HL-60 (cell line): ENCODE results near the gene WDFY4.

Source experiments
- DNase-seq, 2 experiments: peaks; one replicate each; pipeline ENCODE4 v3.0.0-alpha.2; 2010 to 2020; ENCODE audit warnings: low read depth in 1 of 2, low spot score in 1 of 2
- H3K27ac ChIP-seq: fragments of 250-450 bp; sonication (Bioruptor Pico); replicated peaks from 2 replicates; pipeline ENCODE4 v1.5.1; 2020; ENCODE audit warnings: mild to moderate bottlenecking, moderate library complexity
- H3K27me3 ChIP-seq: fragments of 250-450 bp; sonication (Bioruptor Pico); 2 replicates; pipeline ENCODE4 v1.5.1; 2021; ENCODE audit warnings: mild to moderate bottlenecking, moderate library complexity; ENCODE audit not compliant: insufficient read depth, poor library complexity, severe bottlenecking
- H3K4me3 ChIP-seq: replicated peaks from 2 replicates; pipeline ENCODE4 v1.5.1; 2011; ENCODE audit warnings: mild to moderate bottlenecking, control low read depth, low read length; ENCODE audit not compliant: insufficient read depth
- GABPA ChIP-seq: IDR thresholded peaks from 2 replicates; pipeline ENCODE4 v1.6.1; 2012; ENCODE audit warnings: low read depth
- POLR2AphosphoS5 ChIP-seq: IDR thresholded peaks from 2 replicates; pipeline ENCODE4 v1.6.1; 2012; ENCODE audit warnings: low read depth
- SPI1 ChIP-seq: IDR thresholded peaks from 2 replicates; pipeline ENCODE4 v1.6.1; 2012; ENCODE audit warnings: low read depth, mild to moderate bottlenecking, borderline replicate concordance
- TF ChIP-seq, protein P1 (sequence below): IDR thresholded peaks from one replicate; pipeline ENCODE4 v1.5.1; 2011; ENCODE audit warnings: low read length, control low read depth, inconsistent platforms; ENCODE audit not compliant: insufficient read depth
- TF ChIP-seq, protein P2 (sequence below): IDR thresholded peaks from 2 replicates; pipeline ENCODE4 v1.6.1; 2012; ENCODE audit warnings: low read depth; ENCODE audit not compliant: insufficient replicate concordance

Gene WDFY4

DNA sequence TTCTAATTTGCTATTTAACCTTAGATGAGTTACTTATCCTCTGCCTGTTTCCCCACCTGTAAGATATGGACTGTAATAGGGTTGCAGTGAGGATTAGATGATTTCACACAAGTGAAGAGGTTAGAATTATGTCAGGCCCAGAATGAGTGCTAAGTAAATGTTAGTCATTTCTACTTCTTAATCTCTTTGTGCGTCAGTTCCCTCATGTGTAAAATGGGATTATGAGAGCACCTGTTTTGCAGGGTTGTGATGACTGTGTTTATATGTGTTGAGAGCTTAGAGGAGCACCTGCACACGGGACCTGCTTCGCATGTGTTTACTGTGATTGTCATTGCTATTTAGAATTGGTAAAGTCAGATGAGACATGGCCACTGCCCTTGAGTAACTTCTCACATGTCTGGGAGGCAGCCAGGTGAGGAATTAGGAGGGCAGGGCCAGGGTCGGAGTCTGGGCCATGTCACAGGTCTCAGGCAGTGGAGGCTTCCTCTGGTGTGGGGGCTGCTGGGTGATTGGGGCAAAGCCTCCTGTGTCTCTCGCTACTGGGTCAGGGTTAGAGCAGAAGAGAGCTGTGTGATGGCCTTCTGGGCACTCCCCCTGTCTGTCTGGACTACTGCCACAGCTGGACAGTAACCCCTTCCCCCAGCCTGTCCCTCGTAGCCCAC is 106.7 kb downstream of the WDFY4 start:
- DNase-seq = no peak
- H3K27me3 ChIP-seq = no peaks in the 10 kb centered on the region
- H3K27ac ChIP-seq = no peak overlapping the region
- TF ChIP-seq POLR2AphosphoS5 (no peak), SPI1 (no peak), GABPA (no peak)
- TF ChIP-seq, protein P1, sequence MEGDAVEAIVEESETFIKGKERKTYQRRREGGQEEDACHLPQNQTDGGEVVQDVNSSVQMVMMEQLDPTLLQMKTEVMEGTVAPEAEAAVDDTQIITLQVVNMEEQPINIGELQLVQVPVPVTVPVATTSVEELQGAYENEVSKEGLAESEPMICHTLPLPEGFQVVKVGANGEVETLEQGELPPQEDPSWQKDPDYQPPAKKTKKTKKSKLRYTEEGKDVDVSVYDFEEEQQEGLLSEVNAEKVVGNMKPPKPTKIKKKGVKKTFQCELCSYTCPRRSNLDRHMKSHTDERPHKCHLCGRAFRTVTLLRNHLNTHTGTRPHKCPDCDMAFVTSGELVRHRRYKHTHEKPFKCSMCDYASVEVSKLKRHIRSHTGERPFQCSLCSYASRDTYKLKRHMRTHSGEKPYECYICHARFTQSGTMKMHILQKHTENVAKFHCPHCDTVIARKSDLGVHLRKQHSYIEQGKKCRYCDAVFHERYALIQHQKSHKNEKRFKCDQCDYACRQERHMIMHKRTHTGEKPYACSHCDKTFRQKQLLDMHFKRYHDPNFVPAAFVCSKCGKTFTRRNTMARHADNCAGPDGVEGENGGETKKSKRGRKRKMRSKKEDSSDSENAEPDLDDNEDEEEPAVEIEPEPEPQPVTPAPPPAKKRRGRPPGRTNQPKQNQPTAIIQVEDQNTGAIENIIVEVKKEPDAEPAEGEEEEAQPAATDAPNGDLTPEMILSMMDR = no peak
- TF ChIP-seq, protein P2, sequence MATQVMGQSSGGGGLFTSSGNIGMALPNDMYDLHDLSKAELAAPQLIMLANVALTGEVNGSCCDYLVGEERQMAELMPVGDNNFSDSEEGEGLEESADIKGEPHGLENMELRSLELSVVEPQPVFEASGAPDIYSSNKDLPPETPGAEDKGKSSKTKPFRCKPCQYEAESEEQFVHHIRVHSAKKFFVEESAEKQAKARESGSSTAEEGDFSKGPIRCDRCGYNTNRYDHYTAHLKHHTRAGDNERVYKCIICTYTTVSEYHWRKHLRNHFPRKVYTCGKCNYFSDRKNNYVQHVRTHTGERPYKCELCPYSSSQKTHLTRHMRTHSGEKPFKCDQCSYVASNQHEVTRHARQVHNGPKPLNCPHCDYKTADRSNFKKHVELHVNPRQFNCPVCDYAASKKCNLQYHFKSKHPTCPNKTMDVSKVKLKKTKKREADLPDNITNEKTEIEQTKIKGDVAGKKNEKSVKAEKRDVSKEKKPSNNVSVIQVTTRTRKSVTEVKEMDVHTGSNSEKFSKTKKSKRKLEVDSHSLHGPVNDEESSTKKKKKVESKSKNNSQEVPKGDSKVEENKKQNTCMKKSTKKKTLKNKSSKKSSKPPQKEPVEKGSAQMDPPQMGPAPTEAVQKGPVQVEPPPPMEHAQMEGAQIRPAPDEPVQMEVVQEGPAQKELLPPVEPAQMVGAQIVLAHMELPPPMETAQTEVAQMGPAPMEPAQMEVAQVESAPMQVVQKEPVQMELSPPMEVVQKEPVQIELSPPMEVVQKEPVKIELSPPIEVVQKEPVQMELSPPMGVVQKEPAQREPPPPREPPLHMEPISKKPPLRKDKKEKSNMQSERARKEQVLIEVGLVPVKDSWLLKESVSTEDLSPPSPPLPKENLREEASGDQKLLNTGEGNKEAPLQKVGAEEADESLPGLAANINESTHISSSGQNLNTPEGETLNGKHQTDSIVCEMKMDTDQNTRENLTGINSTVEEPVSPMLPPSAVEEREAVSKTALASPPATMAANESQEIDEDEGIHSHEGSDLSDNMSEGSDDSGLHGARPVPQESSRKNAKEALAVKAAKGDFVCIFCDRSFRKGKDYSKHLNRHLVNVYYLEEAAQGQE = no peak
- H3K4me3 ChIP-seq = no peak overlapping the region

DNA sequence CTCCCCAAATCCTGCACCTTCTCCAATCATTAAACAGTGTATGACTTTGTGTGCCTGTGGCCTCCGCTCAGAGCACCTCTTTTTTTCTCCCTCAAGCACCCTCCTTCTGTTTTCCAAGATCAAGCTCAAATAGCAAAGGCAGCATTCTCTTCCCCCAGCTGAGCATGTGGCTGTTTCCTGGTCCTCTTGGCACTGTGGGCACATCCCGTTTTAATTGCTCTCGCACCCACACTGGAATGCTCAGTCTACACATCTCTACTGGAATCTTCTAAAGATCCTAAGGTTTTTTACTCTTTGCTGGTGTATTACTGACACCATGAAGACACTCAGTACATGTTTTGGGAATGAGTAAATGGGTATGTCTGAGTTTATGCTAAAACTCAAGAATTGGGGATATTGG is 107.4 kb downstream of the WDFY4 start:
- Histone ChIP-seq H3K27ac (no peak overlapping the region), H3K4me3 (no peak overlapping the region), H3K27me3 (no peaks in the 10 kb centered on the region)
- TF ChIP-seq, protein P2 = no peak
- no peak for TF ChIP-seq SPI1
- no peak for DNase-seq

DNA sequence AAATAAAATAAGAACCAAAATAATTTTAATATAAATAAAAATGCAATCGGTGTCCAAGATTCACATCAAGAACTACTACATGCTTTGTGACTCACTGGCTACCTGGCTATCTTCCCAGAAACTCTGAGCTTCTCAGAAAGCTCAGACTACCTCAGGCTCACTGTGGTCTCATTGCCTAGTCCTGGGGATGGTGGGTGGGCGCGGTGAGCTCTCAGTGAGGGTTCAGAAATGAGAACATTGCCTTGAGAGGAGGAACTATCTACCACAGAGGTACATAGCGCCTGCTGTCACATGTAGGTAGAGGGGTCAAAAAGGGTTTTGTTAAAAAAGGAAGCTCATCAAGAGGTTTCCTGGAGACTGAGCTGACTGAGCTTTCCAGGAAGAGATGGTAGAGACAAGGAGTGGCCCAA is 108.0 kb downstream of the WDFY4 start:
- Histone ChIP-seq H3K27me3 (no peaks in the 10 kb centered on the region), H3K4me3 (no peak overlapping the region), H3K27ac (no peak overlapping the region)
- DNase-seq = no peak
- TF ChIP-seq, protein P1 = no peak
- no peak for TF ChIP-seq GABPA
- no peak for TF ChIP-seq POLR2AphosphoS5
- TF ChIP-seq, protein P2 = no peak
- TF ChIP-seq SPI1 = no peak
